IMR-90 (cell line): ENCODE results near the gene CAMTA1. TPM values are rescaled to one million over a fixed set of nuclear protein-coding genes. Genes with fewer than 3 reads are reported as not detected.

Source experiments
- ATAC-seq: fragments of 200-7000 bp; cut with Tn5 transposase; 2 replicates; pipeline ENCODE4 v1.9.1; 2020; ENCODE audit warnings: low read depth, mild to moderate bottlenecking, moderate library complexity
- BruUV-seq: library from RNA; stranded (reverse); fragments of 400-500 nt; replicated peaks from 2 replicates; lab custom pipeline; 2021; lab: Mats Ljungman, UMichigan
- CTCF ChIA-PET: fragments of 300-600 bp; formaldehyde crosslinking; extraction: SDS; loops from one replicate; lab custom pipeline; 2021; ENCODE audit warnings: antibody characterized with exemption; lab: Yijun Ruan, JAX
- POLR2A ChIA-PET: fragments of 300-600 bp; sonication (Branson Sonifier 250); formaldehyde crosslinking; loops from one replicate; lab custom pipeline; 2022; ENCODE audit warnings: antibody characterized with exemption; ENCODE audit not compliant: unreplicated experiment; lab: Charles Lee
- DNase-seq: peaks from one replicate; pipeline ENCODE4 v3.0.0; 2013
- H2AFZ ChIP-seq: replicated peaks from 2 replicates; pipeline ENCODE3; 2013; ENCODE audit warnings: low read length, mild to moderate bottlenecking; ENCODE audit not compliant: poor library complexity
- H2AK5ac ChIP-seq: 2 replicates; pipeline ENCODE4 v1.6.1; 2013; ENCODE audit warnings: low read depth, low read length, inconsistent platforms
- H2AK9ac ChIP-seq: replicated peaks from 2 replicates; pipeline ENCODE3; 2013; ENCODE audit warnings: mild to moderate bottlenecking, low read depth, low read length, moderate library complexity; ENCODE audit not compliant: poor library complexity
- H2BK120ac ChIP-seq: 2 replicates; pipeline ENCODE4 v1.6.1; 2013; ENCODE audit warnings: low read depth, low read length, inconsistent platforms
- H2BK15ac ChIP-seq: 3 replicates; pipeline ENCODE4 v1.6.1; 2013; ENCODE audit warnings: low read depth, low read length, inconsistent platforms
- H2BK20ac ChIP-seq: 2 replicates; pipeline ENCODE4 v1.6.1; 2013; ENCODE audit warnings: low read depth, mild to moderate bottlenecking, inconsistent platforms, low read length, moderate library complexity
- H2BK5ac ChIP-seq: 2 replicates; pipeline ENCODE4 v1.6.1; 2013; ENCODE audit warnings: mild to moderate bottlenecking, low read depth, low read length, inconsistent platforms; ENCODE audit not compliant: poor library complexity, severe bottlenecking
- H3K14ac ChIP-seq: replicated peaks from 2 replicates; pipeline ENCODE4 v1.6.1; 2013; ENCODE audit warnings: low read depth, low read length, inconsistent platforms
- H3K18ac ChIP-seq: 2 replicates; pipeline ENCODE4 v1.6.1; 2013; ENCODE audit warnings: low read depth, low read length, control low read depth
- H3K23ac ChIP-seq: 2 replicates; pipeline ENCODE4 v1.6.1; 2013; ENCODE audit warnings: low read depth, low read length, inconsistent platforms
- H3K27ac ChIP-seq: 2 replicates; pipeline ENCODE4 v1.5.1; 2013; ENCODE audit warnings: mild to moderate bottlenecking, control low read depth, low read length; ENCODE audit not compliant: insufficient read depth
- H3K27me3 ChIP-seq: 2 replicates; pipeline ENCODE4 v1.6.1; 2013; ENCODE audit warnings: low read length; ENCODE audit not compliant: control insufficient read depth, insufficient read depth
- H3K36me3 ChIP-seq: 2 replicates; pipeline ENCODE4 v1.6.1; 2013; ENCODE audit warnings: low read length, mixed read lengths; ENCODE audit not compliant: control insufficient read depth, insufficient read depth
- H3K4ac ChIP-seq: 2 replicates; pipeline ENCODE4 v1.6.1; 2013; ENCODE audit warnings: low read depth, low read length, inconsistent platforms
- H3K4me1 ChIP-seq: 2 replicates; pipeline ENCODE4 v1.6.1; 2013; ENCODE audit warnings: low read length, mixed read lengths; ENCODE audit not compliant: control insufficient read depth, insufficient read depth
- H3K4me2 ChIP-seq: 2 replicates; pipeline ENCODE4 v1.6.1; 2013; ENCODE audit warnings: low read depth, mild to moderate bottlenecking, control low read depth, low read length, moderate library complexity
- H3K4me3 ChIP-seq: 2 replicates; pipeline ENCODE4 v1.5.1; 2013; ENCODE audit warnings: low read depth, mild to moderate bottlenecking, control low read depth, low read length, moderate library complexity; ENCODE audit not compliant: insufficient read depth
- H3K56ac ChIP-seq: 2 replicates; pipeline ENCODE4 v1.6.1; 2013; ENCODE audit warnings: low read length, inconsistent platforms; ENCODE audit not compliant: insufficient read depth; ENCODE audit errors: extremely low read depth
- H3K79me1 ChIP-seq, 2 experiments: 2 replicates each; pipeline ENCODE4 v1.6.1; 2013; ENCODE audit warnings: low read length in 2 of 2, inconsistent platforms in 1 of 2, low read depth in 1 of 2
- H3K9ac ChIP-seq: 2 replicates; pipeline ENCODE4 v1.6.1; 2013; ENCODE audit warnings: low read depth, low read length, control low read depth
- H3K9me1 ChIP-seq: 2 replicates; pipeline ENCODE4 v1.6.1; 2013; ENCODE audit warnings: low read length, inconsistent platforms; ENCODE audit not compliant: insufficient read depth
- H3K9me3 ChIP-seq: 2 replicates; pipeline ENCODE4 v1.6.1; 2013; ENCODE audit warnings: low read length; ENCODE audit not compliant: control insufficient read depth, insufficient read depth
- H4K20me1 ChIP-seq: 2 replicates; pipeline ENCODE4 v1.6.1; 2013; ENCODE audit warnings: low read length, inconsistent platforms; ENCODE audit not compliant: insufficient read depth
- H4K5ac ChIP-seq: 2 replicates; pipeline ENCODE4 v1.6.1; 2013; ENCODE audit warnings: mild to moderate bottlenecking, low read depth, low read length, control low read depth
- H4K8ac ChIP-seq, 2 experiments: 2 replicates each; pipeline ENCODE4 v1.6.1; 2013; ENCODE audit warnings: low read depth in 2 of 2, low read length in 2 of 2, control low read depth in 1 of 2, inconsistent platforms in 1 of 2
- H4K91ac ChIP-seq: 2 replicates; pipeline ENCODE4 v1.6.1; 2013; ENCODE audit warnings: low read depth, low read length, inconsistent platforms; ENCODE audit not compliant: insufficient read depth
- BHLHE40 ChIP-seq: fragments of 150-350 bp; IDR thresholded peaks from 2 replicates; pipeline ENCODE4 v1.6.1; 2016; ENCODE audit warnings: mild to moderate bottlenecking, low read depth, low read length
- CEBPB ChIP-seq: IDR thresholded peaks from 2 replicates; pipeline ENCODE4 v1.6.1; 2012; ENCODE audit warnings: low read depth, low read length, improper control_type of control experiment
- CHD1 ChIP-seq: IDR thresholded peaks from 2 replicates; pipeline ENCODE4 v1.6.1; 2012; ENCODE audit warnings: low read depth, low read length, improper control_type of control experiment
- MAFK ChIP-seq: IDR thresholded peaks from 2 replicates; pipeline ENCODE4 v1.6.1; 2012; ENCODE audit warnings: low read depth, low read length, improper control_type of control experiment
- POLR2A ChIP-seq: IDR thresholded peaks from 2 replicates; pipeline ENCODE4 v1.6.1; 2012; ENCODE audit warnings: mild to moderate bottlenecking, low read depth, low read length
- WGBS, 2 experiments: methylation state at CpG; one replicate each; pipeline versions ENCODE4 v1.1.5 to v1.1.7; 2013; ENCODE audit warnings: missing lambda C conversion rate in 2 of 2; ENCODE audit not compliant: insufficient read length in 1 of 2; ENCODE audit errors: extremely low coverage in 2 of 2; 5-methylcytosine and 5-hydroxymethylcytosine counted together
- dilution Hi-C: fragments of 300-500 bp; cut with HindIII; formaldehyde crosslinking; loops from one replicate; pipeline ENCODE4 v1.14.3; 2018; ENCODE audit warnings: low sequenced_read_pairs; ENCODE audit not compliant: unreplicated experiment
- in situ Hi-C: fragments of 300-500 bp; cut with MboI; formaldehyde crosslinking; loops from 3 replicates; pipeline ENCODE4 v1.14.3; 2019; ENCODE audit warnings: low sequenced_read_pairs, inconsistent platforms, mixed read lengths
- intact Hi-C: fragments of 100-400 bp; cut with micrococcal nuclease; formaldehyde crosslinking; loops from 2 replicates; pipeline ENCODE4 v1.10.0; 2022
- polyA plus RNA-seq, 3 experiments: library from polyadenylated mRNA; depleted of rRNA; stranded (reverse); fragments of >200 nt; gene quantifications; 2 replicates each; pipeline ENCODE4 v1.2.3, GENCODE V29; 2012; ENCODE audit warnings: low replicate concordance in 1 of 3
- total RNA-seq: library from RNA; depleted of rRNA; stranded (reverse); fragments of >200 nt; gene quantifications from 2 replicates; pipeline ENCODE4 v1.2.3, GENCODE V29; 2012

CAMTA1 gene
- total and polyA plus RNA-seq, 2 of the 4 experiments (the other 2 are of a cell fraction), result 35.5 to 74.3 TPM

GRCh38 chr1:7108251-7108650 is 323.0 kb downstream of the CAMTA1 start:
- intact Hi-C loops (no loop called here), in situ Hi-C loops (no loop called here), dilution Hi-C loops (no loop called here)
- no peak overlapping the region for H3K4me2 ChIP-seq
- H3K9ac ChIP-seq, result no peak overlapping the region
- H3K9me3 ChIP-seq, result no peaks in the 10 kb centered on the region
- ChIA-PET POLR2A (no interaction called here), CTCF (no interaction called here)
- no peak overlapping the region for H4K5ac ChIP-seq
- H4K20me1 ChIP-seq, result no peaks in the 10 kb centered on the region
- H2BK15ac ChIP-seq, result no peak overlapping the region
- no peak overlapping the region for H2AK9ac ChIP-seq
- no peak overlapping the region for H3K27ac ChIP-seq
- 80% methylated on average over 1 of the region's 8 CpGs; no CpG with 5 or more reads in 1 of the 2 experiments for WGBS, 2 experiments
- TF ChIP-seq CEBPB (no peak), POLR2A (no peak), CHD1 (no peak), BHLHE40 (no peak), MAFK (no peak)
- H3K4me1 ChIP-seq, result no peaks in the 10 kb centered on the region
- no peak overlapping the region for H4K91ac ChIP-seq
- DNase-seq, result no peak
- no peak overlapping the region for H3K56ac ChIP-seq
- H2AFZ ChIP-seq, result no peak overlapping the region
- no peaks in the 10 kb centered on the region for H3K9me1 ChIP-seq
- H3K18ac ChIP-seq, result no peak overlapping the region
- no peak overlapping the region for H3K4ac ChIP-seq
- H3K79me1 ChIP-seq, result no peaks in the 10 kb centered on the region
- no peak overlapping the region for H3K4me3 ChIP-seq
- no TSS peak for BruUV-seq
- no peak overlapping the region for H2BK120ac ChIP-seq
- no peak overlapping the region for H2BK20ac ChIP-seq
- H3K14ac ChIP-seq, result no peak overlapping the region
- ATAC-seq, result no peak
- H3K36me3 ChIP-seq, result no peaks in the 10 kb centered on the region
- H2BK5ac ChIP-seq, result no peak overlapping the region
- no peak overlapping the region for H4K8ac ChIP-seq
- no peak overlapping the region for H3K23ac ChIP-seq
- H2AK5ac ChIP-seq, result no peak overlapping the region
- peaks cover 18% of the 10 kb centered on the region for H3K27me3 ChIP-seq
